HEK293 (cell line): ENCODE data around the gene MBNL2.

Source experiments
- CTCF ChIA-PET: fragments of 350-600 bp; formaldehyde crosslinking; extraction: SDS; loops from one replicate; lab custom pipeline; 2021; ENCODE audit warnings: antibody characterized with exemption; lab: Yijun Ruan, JAX
- POLR2A ChIA-PET: fragments of 300-600 bp; formaldehyde crosslinking; extraction: SDS; loops from one replicate; lab custom pipeline; 2020; ENCODE audit warnings: antibody characterized with exemption, inconsistent platforms; lab: Yijun Ruan, JAX
- H3K27ac ChIP-seq: fragments of 200-500 bp; sonication (Bioruptor generic); 2 replicates; pipeline ENCODE4 v1.5.1; 2014; ENCODE audit warnings: low read depth, low read length, control low read depth, inconsistent platforms; ENCODE audit errors: extremely low read depth
- H3K36me3 ChIP-seq, 2 experiments: fragments of 200-500 bp in 1 of 2; sonication (Bioruptor generic) in 1 of 2; 1 replicate in 1 of 2; 2 replicates in 1 of 2; pipeline ENCODE4 v1.5.1; 2014 to 2017; ENCODE audit warnings: inconsistent platforms in 2 of 2, low read length in 2 of 2; ENCODE audit not compliant: control insufficient read depth in 2 of 2, insufficient read depth in 1 of 2
- H3K4me1 ChIP-seq: fragments of 200-500 bp; sonication (Bioruptor generic); 2 replicates; pipeline ENCODE4 v1.5.1; 2014; ENCODE audit warnings: mild to moderate bottlenecking, low read length, inconsistent platforms; ENCODE audit not compliant: control insufficient read depth, insufficient read depth
- H3K4me3 ChIP-seq: 2 replicates; pipeline ENCODE4 v1.5.1; 2011; ENCODE audit warnings: low read depth, mild to moderate bottlenecking, control low read depth, low read length, moderate library complexity
- H3K9me3 ChIP-seq: fragments of 200-500 bp; sonication (Bioruptor generic); 2 replicates; pipeline ENCODE4 v1.5.1; 2014; ENCODE audit warnings: low read depth, low read length, inconsistent platforms; ENCODE audit not compliant: control insufficient read depth, insufficient read depth
- ATF2 ChIP-seq: fragments of 450-650 bp; formaldehyde crosslinking; IDR thresholded peaks from 2 replicates; pipeline ENCODE4 v1.5.1; 2016; ENCODE audit warnings: missing biosample characterization, missing genetic modification characterization, low read depth
- HOXA7 ChIP-seq: sonication (generic); formaldehyde crosslinking; IDR thresholded peaks from 2 replicates; pipeline ENCODE4 v1.8.1; 2022; ENCODE audit warnings: missing genetic modification reagents, borderline replicate concordance
- KLF9 ChIP-seq: fragments of 450-650 bp; formaldehyde crosslinking; IDR thresholded peaks from 2 replicates; pipeline ENCODE4 v1.5.1; 2016; ENCODE audit warnings: missing biosample characterization, missing genetic modification characterization, low read depth
- MZF1 ChIP-seq: fragments of 450-650 bp; formaldehyde crosslinking; IDR thresholded peaks from 2 replicates; pipeline ENCODE4 v1.5.1; 2017; ENCODE audit warnings: missing biosample characterization, missing genetic modification characterization, borderline replicate concordance
- OSR2 ChIP-seq: fragments of 450-650 bp; formaldehyde crosslinking; IDR thresholded peaks from 2 replicates; pipeline ENCODE4 v1.5.1; 2016; ENCODE audit warnings: missing biosample characterization, missing genetic modification characterization
- PATZ1 ChIP-seq: fragments of 450-650 bp; formaldehyde crosslinking; IDR thresholded peaks from 2 replicates; pipeline ENCODE4 v1.5.1; 2016; ENCODE audit warnings: missing biosample characterization, missing genetic modification characterization
- PRDM6 ChIP-seq: fragments of 450-650 bp; formaldehyde crosslinking; IDR thresholded peaks from 2 replicates; pipeline ENCODE4 v1.5.1; 2017; ENCODE audit warnings: missing biosample characterization, missing genetic modification characterization
- REPIN1 ChIP-seq: fragments of 450-650 bp; formaldehyde crosslinking; IDR thresholded peaks from 2 replicates; pipeline ENCODE4 v1.5.1; 2017; ENCODE audit warnings: missing biosample characterization, missing genetic modification characterization, low read depth
- SP3 ChIP-seq: fragments of 450-650 bp; formaldehyde crosslinking; IDR thresholded peaks from 2 replicates; pipeline ENCODE4 v1.5.1; 2016; ENCODE audit warnings: missing biosample characterization, missing genetic modification characterization
- ZBTB20 ChIP-seq: fragments of 450-650 bp; formaldehyde crosslinking; IDR thresholded peaks from 2 replicates; pipeline ENCODE4 v1.5.1; 2016; ENCODE audit warnings: missing biosample characterization, missing genetic modification characterization
- ZNF114 ChIP-seq: fragments of 450-650 bp; formaldehyde crosslinking; IDR thresholded peaks from 2 replicates; pipeline ENCODE4 v1.5.0; 2017; ENCODE audit warnings: missing biosample characterization, missing genetic modification characterization
- ZNF138 ChIP-seq: fragments of 450-650 bp; formaldehyde crosslinking; IDR thresholded peaks from 2 replicates; pipeline ENCODE4 v1.5.1; 2016; ENCODE audit warnings: missing biosample characterization, missing genetic modification characterization, borderline replicate concordance
- ZNF169 ChIP-seq: fragments of 450-650 bp; formaldehyde crosslinking; IDR thresholded peaks from 2 replicates; pipeline ENCODE4 v1.5.1; 2016; ENCODE audit warnings: missing biosample characterization, missing genetic modification characterization
- ZNF18 ChIP-seq: fragments of 450-650 bp; formaldehyde crosslinking; IDR thresholded peaks from 2 replicates; pipeline ENCODE4 v1.5.1; 2016; ENCODE audit warnings: missing biosample characterization, missing genetic modification characterization
- ZNF202 ChIP-seq: fragments of 450-650 bp; formaldehyde crosslinking; IDR thresholded peaks from 2 replicates; pipeline ENCODE4 v1.5.1; 2016; ENCODE audit warnings: missing biosample characterization, missing genetic modification characterization, borderline replicate concordance
- ZNF248 ChIP-seq: fragments of 450-650 bp; formaldehyde crosslinking; IDR thresholded peaks from 2 replicates; pipeline ENCODE4 v1.5.1; 2017; ENCODE audit warnings: missing biosample characterization, missing genetic modification characterization
- ZNF423 ChIP-seq: fragments of 450-650 bp; formaldehyde crosslinking; IDR thresholded peaks from 2 replicates; pipeline ENCODE4 v1.5.1; 2016; ENCODE audit warnings: missing biosample characterization, missing genetic modification characterization
- ZNF426 ChIP-seq: fragments of 450-650 bp; formaldehyde crosslinking; IDR thresholded peaks from 2 replicates; pipeline ENCODE4 v1.5.1; 2017; ENCODE audit warnings: missing biosample characterization, missing genetic modification characterization, mild to moderate bottlenecking, inconsistent platforms, moderate library complexity
- ZNF558 ChIP-seq: fragments of 450-650 bp; formaldehyde crosslinking; IDR thresholded peaks from 2 replicates; pipeline ENCODE4 v1.5.1; 2016; ENCODE audit warnings: missing biosample characterization, missing genetic modification characterization
- ZNF629 ChIP-seq: fragments of 450-650 bp; formaldehyde crosslinking; IDR thresholded peaks from 2 replicates; pipeline ENCODE4 v1.5.1; 2017; ENCODE audit warnings: missing biosample characterization, missing genetic modification characterization
- ZNF747 ChIP-seq: fragments of 450-650 bp; formaldehyde crosslinking; IDR thresholded peaks from 2 replicates; pipeline ENCODE4 v1.5.1; 2016; ENCODE audit warnings: missing biosample characterization, missing genetic modification characterization

Gene MBNL2

GRCh38 chr13:97241761-97242160, 19.6 kb downstream of the MBNL2 start:
- Histone ChIP-seq H3K4me1 (peaks cover 8% of the 10 kb centered on the region; the same call in 1 of the 2 replicates), H3K4me3 (no peak overlapping the region), H3K9me3 (no peaks in the 10 kb centered on the region), H3K36me3 (no peaks in the 10 kb centered on the region), H3K27ac (no peak overlapping the region)
- TF ChIP-seq ZNF248 (tag by site-specific recombination) (no peak), ZNF138 (tag by site-specific recombination) (no peak), KLF9 (tag by site-specific recombination) (no peak), SP3 (no peak), ZNF18 (tag by site-specific recombination) (no peak), ZNF426 (no peak), ZNF114 (tag by site-specific recombination) (no peak), ZNF169 (no peak), HOXA7 (CRISPR knock-in tag) (no peak), REPIN1 (no peak), ZNF423 (tag by site-specific recombination) (no peak), PRDM6 (tag by site-specific recombination) (no peak)
- ChIA-PET POLR2A (no interaction called here), CTCF (interaction anchor here (0.5 kb wide), 1 partner anchor 16 kb away, joined by 3 read pairs; no protein-coding TSS in a partner anchor)

- peaks cover 8% of the 10 kb centered on the region for H3K4me1 ChIP-seq
- CTCF ChIA-PET, result no interaction called here
- H3K36me3 ChIP-seq, result no peaks in the 10 kb centered on the region
- POLR2A ChIA-PET, result no interaction called here
- no peaks in the 10 kb centered on the region for H3K9me3 ChIP-seq
- TF ChIP-seq ZNF629 (tag by site-specific recombination), result peak; percentile 36
- peak; percentile 85 for TF ChIP-seq ATF2 (tag by site-specific recombination)
- TF ChIP-seq ZNF202 (tag by site-specific recombination), result peak; percentile 84; the same call in 1 of the 2 replicates
- TF ChIP-seq OSR2, result no peak
- no peak for TF ChIP-seq ZBTB20 (tag by site-specific recombination)
- TF ChIP-seq PATZ1 (tag by site-specific recombination), result no peak
- TF ChIP-seq ZNF558, result peak; percentile 60; the same call in 1 of the 2 replicates
- no peak for TF ChIP-seq ZNF747
- peak; percentile 59; the same call in 1 of the 2 replicates for TF ChIP-seq MZF1 (tag by site-specific recombination)
- TF ChIP-seq, all 188 proteins: peak for 5
- H3K4me3 ChIP-seq, result no peak overlapping the region
- no peak overlapping the region for H3K27ac ChIP-seq
These were observed 20.8 kb downstream of the MBNL2 start for GRCh38 chr13:97242755-97243497.
